Left ventricle myocardium inferior (tissue), 1 donor: ENCODE measurements around the gene WNT7A. TPM values are rescaled to one million over a fixed set of nuclear protein-coding genes. Genes with fewer than 3 reads are reported as not detected.

Experiments used
- DNase-seq: peaks from one replicate; pipeline ENCODE4 v3.0.0-alpha.2; 2020
- H3K27ac ChIP-seq: fragments of 200-600 bp; replicated peaks from 2 replicates; pipeline ENCODE4 v1.8.0; 2021
- H3K27me3 ChIP-seq: fragments of 200-600 bp; 2 replicates; pipeline ENCODE4 v1.8.0; 2021; ENCODE audit warnings: low read depth
- H3K36me3 ChIP-seq: fragments of 200-600 bp; 2 replicates; pipeline ENCODE4 v1.8.0; 2021
- H3K4me1 ChIP-seq: fragments of 200-600 bp; 2 replicates; pipeline ENCODE4 v1.8.0; 2021
- H3K4me3 ChIP-seq: fragments of 200-600 bp; 2 replicates; pipeline ENCODE4 v1.8.0; 2021; ENCODE audit warnings: mild to moderate bottlenecking, moderate library complexity
- H3K9me3 ChIP-seq: fragments of 200-600 bp; replicated peaks from 2 replicates; pipeline ENCODE4 v1.8.0; 2021
- intact Hi-C: fragments of 100-400 bp; cut with micrococcal nuclease; formaldehyde crosslinking; loops from one replicate; pipeline ENCODE4 v1.11.0; 2022
- total RNA-seq: library from RNA; stranded (reverse); fragmentation: NEBNext Ultra II Directional; extraction: Animal tissue kit (Norgen Biotek cat#: 25700); gene quantifications from one replicate; pipeline ENCODE4 v1.2.1, GENCODE V29; 2021
- TF ChIP-seq, protein P1 (sequence below): fragments of 200-600 bp; IDR thresholded peaks from 2 replicates; pipeline ENCODE4 v1.8.0; 2021; ENCODE audit warnings: antibody characterized with exemption, mild to moderate bottlenecking, borderline replicate concordance
- donor health status: DM: no; HTN: yes; CAD: no; lungs with severe emphysema.

The WNT7A gene
- total RNA-seq, 1 donor from 2014 or later = not detected

GRCh38 chr3:13851091-13851849 is 28.6 kb downstream of the WNT7A start:
- no peak overlapping the region for H3K27ac ChIP-seq
- no peak for DNase-seq
- H3K9me3 ChIP-seq = no peaks in the 10 kb centered on the region
- TF ChIP-seq, protein P1, sequence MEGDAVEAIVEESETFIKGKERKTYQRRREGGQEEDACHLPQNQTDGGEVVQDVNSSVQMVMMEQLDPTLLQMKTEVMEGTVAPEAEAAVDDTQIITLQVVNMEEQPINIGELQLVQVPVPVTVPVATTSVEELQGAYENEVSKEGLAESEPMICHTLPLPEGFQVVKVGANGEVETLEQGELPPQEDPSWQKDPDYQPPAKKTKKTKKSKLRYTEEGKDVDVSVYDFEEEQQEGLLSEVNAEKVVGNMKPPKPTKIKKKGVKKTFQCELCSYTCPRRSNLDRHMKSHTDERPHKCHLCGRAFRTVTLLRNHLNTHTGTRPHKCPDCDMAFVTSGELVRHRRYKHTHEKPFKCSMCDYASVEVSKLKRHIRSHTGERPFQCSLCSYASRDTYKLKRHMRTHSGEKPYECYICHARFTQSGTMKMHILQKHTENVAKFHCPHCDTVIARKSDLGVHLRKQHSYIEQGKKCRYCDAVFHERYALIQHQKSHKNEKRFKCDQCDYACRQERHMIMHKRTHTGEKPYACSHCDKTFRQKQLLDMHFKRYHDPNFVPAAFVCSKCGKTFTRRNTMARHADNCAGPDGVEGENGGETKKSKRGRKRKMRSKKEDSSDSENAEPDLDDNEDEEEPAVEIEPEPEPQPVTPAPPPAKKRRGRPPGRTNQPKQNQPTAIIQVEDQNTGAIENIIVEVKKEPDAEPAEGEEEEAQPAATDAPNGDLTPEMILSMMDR = no peak
- intact Hi-C loops = no loop called here
- H3K4me1 ChIP-seq = no peaks in the 10 kb centered on the region
- H3K36me3 ChIP-seq = no peaks in the 10 kb centered on the region
- H3K4me3 ChIP-seq = no peak overlapping the region
- H3K27me3 ChIP-seq = peaks cover 98% of the 10 kb centered on the region

DNA sequence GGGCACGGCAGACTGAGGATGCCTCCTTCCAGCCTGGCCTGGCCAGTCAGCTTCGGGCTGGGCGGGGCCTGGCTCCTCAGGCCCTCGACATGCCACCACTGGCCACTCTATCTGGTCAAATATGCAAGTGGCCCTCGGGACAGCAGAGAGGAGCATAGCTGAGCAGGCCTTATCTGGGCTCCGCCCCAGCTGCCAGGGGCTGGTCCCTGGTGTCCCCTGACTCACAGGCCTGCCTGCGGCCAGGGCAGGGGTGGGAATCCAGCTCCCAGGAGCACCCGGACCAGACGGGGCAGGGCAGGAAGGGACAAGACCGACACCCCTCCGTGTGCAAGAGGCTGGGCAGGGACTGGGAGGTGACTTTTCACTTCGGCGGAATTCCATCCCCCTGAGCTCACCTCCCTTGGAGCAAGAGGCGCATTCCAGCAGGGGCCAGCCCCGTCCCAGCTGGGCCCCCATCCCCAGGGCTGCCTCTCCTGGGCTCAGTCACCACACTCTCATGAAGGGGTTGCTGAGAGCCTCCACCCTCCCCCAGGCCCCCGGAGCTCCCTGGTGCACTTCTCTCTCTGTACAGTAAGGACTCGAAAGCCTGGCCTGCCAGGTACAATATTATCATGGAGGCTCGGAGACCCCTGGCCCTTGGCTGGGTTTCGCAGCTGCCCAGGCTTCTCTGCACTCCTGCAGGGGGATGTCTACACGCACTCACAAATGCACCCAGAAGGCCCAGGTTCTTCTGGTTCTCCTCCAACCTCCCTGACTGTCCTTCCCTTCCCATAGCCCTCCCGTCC is 29.5 kb downstream of the WNT7A start:
- intact Hi-C loops = no loop called here
- DNase-seq = no peak
- TF ChIP-seq, protein P1 = no peak

GRCh38 chr3:13849018-13849417 is 30.9 kb downstream of the WNT7A start:
- H3K4me3 ChIP-seq = no peak overlapping the region
- H3K9me3 ChIP-seq = no peaks in the 10 kb centered on the region
- DNase-seq = no peak
- TF ChIP-seq, protein P1 = no peak
- no peak overlapping the region for H3K27ac ChIP-seq
- no peaks in the 10 kb centered on the region for H3K36me3 ChIP-seq
- intact Hi-C loops = no loop called here
- no peaks in the 10 kb centered on the region for H3K4me1 ChIP-seq
- H3K27me3 ChIP-seq = peaks cover 98% of the 10 kb centered on the region

More for the DNA sequence above, 29.5 kb downstream of the WNT7A start:
- Histone ChIP-seq H3K27me3 (peaks cover 98% of the 10 kb centered on the region), H3K4me1 (no peaks in the 10 kb centered on the region), H3K9me3 (no peaks in the 10 kb centered on the region), H3K4me3 (no peak overlapping the region), H3K36me3 (no peaks in the 10 kb centered on the region), H3K27ac (no peak overlapping the region)

DNA sequence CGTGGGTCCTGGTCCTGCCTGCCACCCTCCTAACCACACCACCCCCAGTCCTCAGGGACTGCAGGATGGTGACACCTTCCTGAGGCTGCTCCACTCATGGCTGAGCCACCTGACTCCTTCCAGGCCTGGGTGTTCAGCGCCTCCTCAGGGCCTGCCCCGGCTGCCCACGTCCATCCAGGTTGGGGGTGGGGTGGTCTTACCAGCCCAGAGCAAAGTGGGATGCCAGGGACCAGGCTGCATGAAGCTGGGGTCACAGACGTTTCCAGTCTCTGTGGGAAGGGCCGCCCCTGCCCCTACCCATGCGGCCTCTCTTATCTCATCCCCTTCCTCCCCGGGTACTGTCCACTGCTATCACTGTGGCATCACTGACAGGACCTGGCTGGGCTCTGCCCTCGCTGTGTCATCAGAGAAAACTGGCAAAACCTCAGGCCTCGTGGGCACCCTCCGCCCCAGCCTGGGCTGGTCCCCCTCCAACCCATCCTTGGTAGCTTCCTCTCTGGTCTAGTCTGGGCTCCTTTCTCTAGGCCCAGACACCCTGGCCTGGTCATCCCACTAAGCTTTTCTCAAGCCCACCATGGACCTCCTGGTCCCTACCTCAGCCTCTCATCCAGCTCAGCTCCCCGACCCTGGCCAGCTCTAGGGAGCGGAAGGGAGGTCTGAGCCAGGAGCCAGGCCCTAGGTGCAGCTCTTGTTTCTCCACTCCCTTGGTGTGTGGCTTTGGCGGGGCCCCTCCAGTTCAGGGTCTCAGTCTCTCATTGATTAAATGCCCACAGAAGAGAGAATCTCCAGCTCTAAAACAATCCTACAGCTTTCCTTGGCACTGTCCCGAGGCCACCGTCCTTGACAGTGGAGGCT is 32.9 kb downstream of the WNT7A start:
- TF ChIP-seq, protein P1 = no peak
- no peaks in the 10 kb centered on the region for H3K4me1 ChIP-seq
- DNase-seq = no peak
- H3K27ac ChIP-seq = no peak overlapping the region
- no peaks in the 10 kb centered on the region for H3K36me3 ChIP-seq
- no peak overlapping the region for H3K4me3 ChIP-seq
- H3K27me3 ChIP-seq = peaks cover 97% of the 10 kb centered on the region
- H3K9me3 ChIP-seq = no peaks in the 10 kb centered on the region
- intact Hi-C loops = no loop called here

DNA sequence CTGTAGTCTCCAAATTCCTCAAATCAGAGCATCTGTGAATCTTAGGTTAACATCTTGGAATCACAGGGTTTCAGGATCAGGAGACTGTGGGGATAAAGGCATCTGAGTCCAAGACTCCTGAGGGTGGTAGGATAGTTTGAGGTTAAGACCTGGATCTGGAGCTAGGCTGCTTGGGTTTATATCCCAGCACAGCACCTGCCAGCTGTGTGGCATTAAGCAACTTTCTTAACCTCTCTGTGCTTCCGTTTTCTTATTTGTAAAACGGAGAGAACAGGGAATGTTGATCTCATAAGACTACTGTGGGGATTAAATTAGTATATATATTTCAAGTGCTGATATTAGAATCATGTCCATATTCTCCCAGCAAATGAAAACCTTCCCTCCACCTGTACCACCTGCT is 33.6 kb downstream of the WNT7A start:
- no peak overlapping the region for H3K4me3 ChIP-seq
- TF ChIP-seq, protein P1 = no peak
- H3K9me3 ChIP-seq = no peaks in the 10 kb centered on the region
- no peak for DNase-seq
- H3K36me3 ChIP-seq = no peaks in the 10 kb centered on the region
- H3K27ac ChIP-seq = no peak overlapping the region
- intact Hi-C loops = no loop called here
- H3K27me3 ChIP-seq = peaks cover 97% of the 10 kb centered on the region
- H3K4me1 ChIP-seq = no peaks in the 10 kb centered on the region
